Measurements from ENCODE around the gene TFPI. TPM values are rescaled to one million over a fixed set of nuclear protein-coding genes. Genes with fewer than 3 reads are reported as not detected.

Gene TFPI
- total and polyA plus RNA-seq, 2 donors (not counting 1 experiment from before 2014, with no cell fraction given) = not detected

- ChIA-PET CTCF (no interaction called here), POLR2A (no interaction called here)
- H3K4me2 ChIP-seq (replicated peaks; ENCODE audit: low read depth, low read length, poor library complexity, severe bottlenecking) = no peak overlapping the region
- TF ChIP-seq CTCF (IDR thresholded peaks at IDR 0.05) (no peak), EZH2 (IDR thresholded peaks at IDR 0.05; ENCODE audit: borderline replicate concordance, insufficient read depth, low read depth, low read length, poor library complexity, severe bottlenecking) (no peak)
- H3K27ac ChIP-seq (ENCODE audit: low read length in 2 of 2) = no peak overlapping the region
- H4K20me1 ChIP-seq (ENCODE audit: control insufficient read depth, insufficient read depth, low read length, poor library complexity, severe bottlenecking) = no peaks in the 10 kb centered on the region
- DNase-seq = no peak
- WGBS (ENCODE audit: insufficient coverage) = 67% methylated on average over 1 of the region's 1 CpG
- H3K27ac Mint-ChIP-seq = no peak overlapping the region
- H3K27me3 Mint-ChIP-seq = no peaks in the 10 kb centered on the region
- no peaks in the 10 kb centered on the region for H3K9me3 ChIP-seq (ENCODE audit: control extremely low read depth in 1 of 3, control insufficient read depth in 2 of 3, insufficient read depth in 1 of 3, low read length in 2 of 3)
- intact Hi-C loops (cut with micrococcal nuclease) = no loop called here
- H3K79me2 ChIP-seq (ENCODE audit: control insufficient read depth, insufficient read depth, low read length) = no peaks in the 10 kb centered on the region
- H3K27me3 ChIP-seq (replicated peaks in 1 of 4; ENCODE audit: control extremely low read depth in 1 of 4, control insufficient read depth in 3 of 4, insufficient read depth in 4 of 4, low read length in 3 of 4) = no peaks in the 10 kb centered on the region
- H3K4me1 ChIP-seq (ENCODE audit: control insufficient read depth in 2 of 2, insufficient read depth in 2 of 2, low read length in 2 of 2) = no peaks in the 10 kb centered on the region
- H3K4me3 Mint-ChIP-seq = no peak overlapping the region
- H3K9ac ChIP-seq (ENCODE audit: low read length) = no peak overlapping the region
- no peak overlapping the region for H3K4me3 ChIP-seq (ENCODE audit: control extremely low read depth in 1 of 5, extremely low read depth in 1 of 5, insufficient read depth in 1 of 5, low read depth in 2 of 5, low read length in 4 of 5)
- H2AFZ ChIP-seq (ENCODE audit: insufficient read depth, low read depth, low read length, poor library complexity, severe bottlenecking) = no peak overlapping the region
- no peaks in the 10 kb centered on the region for H3K4me1 Mint-ChIP-seq
- H3K36me3 ChIP-seq (replicated peaks in 1 of 2; ENCODE audit: control extremely low read depth in 1 of 2, control insufficient read depth in 1 of 2, extremely low read depth in 1 of 2, insufficient read depth in 2 of 2, low read length in 1 of 2) = no peaks in the 10 kb centered on the region
- no peak for ATAC-seq (ENCODE audit: low read depth)
- no peaks in the 10 kb centered on the region for H3K9me3 Mint-ChIP-seq (ENCODE audit: insufficient read depth)
These were observed 39.5 kb upstream of the TFPI start for GRCh38 chr2:187593697-187594096.

- Histone ChIP-seq H3K27me3 (replicated peaks in 1 of 4; ENCODE audit: control extremely low read depth in 1 of 4, control insufficient read depth in 3 of 4, insufficient read depth in 4 of 4, low read length in 3 of 4) (no peaks in the 10 kb centered on the region), H4K20me1 (ENCODE audit: control insufficient read depth, insufficient read depth, low read length, poor library complexity, severe bottlenecking) (no peaks in the 10 kb centered on the region), H3K4me3 (ENCODE audit: control extremely low read depth in 1 of 5, extremely low read depth in 1 of 5, insufficient read depth in 1 of 5, low read depth in 2 of 5, low read length in 4 of 5) (no peak overlapping the region), H2AFZ (ENCODE audit: insufficient read depth, low read depth, low read length, poor library complexity, severe bottlenecking) (no peak overlapping the region), H3K9ac (ENCODE audit: low read length) (no peak overlapping the region), H3K9me3 (ENCODE audit: control extremely low read depth in 1 of 3, control insufficient read depth in 2 of 3, insufficient read depth in 1 of 3, low read length in 2 of 3) (no peaks in the 10 kb centered on the region), H3K4me1 (ENCODE audit: control insufficient read depth in 2 of 2, insufficient read depth in 2 of 2, low read length in 2 of 2) (no peaks in the 10 kb centered on the region), H3K79me2 (ENCODE audit: control insufficient read depth, insufficient read depth, low read length) (no peaks in the 10 kb centered on the region), H3K4me2 (replicated peaks; ENCODE audit: low read depth, low read length, poor library complexity, severe bottlenecking) (no peak overlapping the region), H3K36me3 (replicated peaks in 1 of 2; ENCODE audit: control extremely low read depth in 1 of 2, control insufficient read depth in 1 of 2, extremely low read depth in 1 of 2, insufficient read depth in 2 of 2, low read length in 1 of 2) (no peaks in the 10 kb centered on the region), H3K27ac (ENCODE audit: low read length in 2 of 2) (no peak overlapping the region)
- Mint-ChIP-seq H3K27ac (no peak overlapping the region), H3K9me3 (ENCODE audit: insufficient read depth) (no peaks in the 10 kb centered on the region), H3K27me3 (no peaks in the 10 kb centered on the region), H3K4me3 (no peak overlapping the region), H3K4me1 (no peaks in the 10 kb centered on the region)
- CTCF ChIA-PET = no interaction called here
- intact Hi-C loops (cut with micrococcal nuclease) = no loop called here
- DNase-seq = no peak
- no peak for TF ChIP-seq CTCF (IDR thresholded peaks at IDR 0.05)
- TF ChIP-seq EZH2 (IDR thresholded peaks at IDR 0.05; ENCODE audit: borderline replicate concordance, insufficient read depth, low read depth, low read length, poor library complexity, severe bottlenecking) = no peak
- no peak for ATAC-seq (ENCODE audit: low read depth)
- POLR2A ChIA-PET = no interaction called here
These were observed 38.9 kb upstream of the TFPI start for GRCh38 chr2:187593098-187593497.
